Endodermal cell (in vitro differentiated cells): ENCODE measurements around the gene SH3BP2. TPM values are rescaled to one million over a fixed set of nuclear protein-coding genes. Genes with fewer than 3 reads are reported as not detected.
A peak's percentile ranks its signal among the peaks of the same experiment; 100 is the strongest.

Experiments
- DNase-seq: peaks from one replicate; pipeline ENCODE4 v3.0.0-alpha.2; 2017
- H3K27ac ChIP-seq: 2 replicates; pipeline ENCODE4 v1.5.1; 2013; ENCODE audit warnings: mild to moderate bottlenecking, low read depth, low read length, moderate library complexity
- H3K27me3 ChIP-seq: 2 replicates; pipeline ENCODE4 v1.6.1; 2013; ENCODE audit warnings: mild to moderate bottlenecking, low read length, moderate library complexity; ENCODE audit not compliant: insufficient read depth, control insufficient read depth, poor library complexity, severe bottlenecking
- H3K36me3 ChIP-seq: 2 replicates; pipeline ENCODE4 v1.7.0; 2013; ENCODE audit warnings: mild to moderate bottlenecking, low read length, moderate library complexity; ENCODE audit not compliant: control insufficient read depth, insufficient read depth
- H3K4me1 ChIP-seq: one replicate; pipeline ENCODE4 v1.7.0; 2013; ENCODE audit warnings: low read length; ENCODE audit not compliant: control insufficient read depth, insufficient read depth
- H3K4me3 ChIP-seq: 2 replicates; pipeline ENCODE4 v1.5.1; 2013; ENCODE audit warnings: mild to moderate bottlenecking, low read length, moderate library complexity
- H3K9ac ChIP-seq: 2 replicates; pipeline ENCODE4 v1.6.1; 2013; ENCODE audit warnings: mild to moderate bottlenecking, low read length, moderate library complexity; ENCODE audit not compliant: poor library complexity, severe bottlenecking; ENCODE audit errors: extremely low read depth
- H3K9me3 ChIP-seq: 2 replicates; pipeline ENCODE4 v1.6.1; 2013; ENCODE audit warnings: mild to moderate bottlenecking, low read length, moderate library complexity; ENCODE audit not compliant: control insufficient read depth
- H3K27ac Mint-ChIP-seq: 2 replicates; pipeline ENCODE4 v1.8.0; 2020; ENCODE audit warnings: mixed read lengths
- H3K27me3 Mint-ChIP-seq: 2 replicates; pipeline ENCODE4 v1.8.0; 2021; ENCODE audit warnings: mild to moderate bottlenecking, mixed read lengths; ENCODE audit not compliant: insufficient read depth
- H3K36me3 Mint-ChIP-seq: 2 replicates; pipeline ENCODE4 v1.8.0; 2020; ENCODE audit warnings: low read depth, mixed read lengths
- H3K4me1 Mint-ChIP-seq: 2 replicates; pipeline ENCODE4 v1.8.0; 2020; ENCODE audit warnings: mixed read lengths
- H3K4me3 Mint-ChIP-seq: 2 replicates; pipeline ENCODE4 v1.8.0; 2020; ENCODE audit warnings: mild to moderate bottlenecking, moderate library complexity, mixed read lengths
- H3K9me3 Mint-ChIP-seq: 2 replicates; pipeline ENCODE4 v1.8.0; 2020; ENCODE audit warnings: mild to moderate bottlenecking, mixed read lengths
- CTCF ChIP-seq: fragments of 200-600 bp; sonication (generic); conservative IDR thresholded peaks from 2 replicates; pipeline ENCODE4 v1.5.0; 2021; ENCODE audit warnings: antibody characterized with exemption, mild to moderate bottlenecking
- WGBS, 2 experiments: methylation state at CpG; one replicate each; pipeline versions ENCODE4 v1.1.5 to v1.1.7; 2013; ENCODE audit warnings: missing lambda C conversion rate in 2 of 2, mixed read lengths in 1 of 2; ENCODE audit not compliant: insufficient coverage in 1 of 2, insufficient read length in 1 of 2; 5-methylcytosine and 5-hydroxymethylcytosine counted together
- total RNA-seq, 2 donors: library from RNA; stranded (reverse); fragmentation: NEBNext Ultra II Directional in 1 of 2; extraction: Animal tissue kit (Norgen Biotek cat#: 25700) in 1 of 2; gene quantifications; 2 replicates in 1 of 2; 3 replicates in 1 of 2; pipeline ENCODE4 v1.2.1, GENCODE V29; 2021

SH3BP2 gene
- total RNA-seq, 2 donors from 2014 or later, result 40.5 to 43.8 TPM

GRCh38 chr4:2799971-2800690, 7.2 kb downstream of the SH3BP2 start:
- Histone ChIP-seq H3K9ac (no peak overlapping the region), H3K36me3 (no peaks in the 10 kb centered on the region), H3K27ac (no peak overlapping the region), H3K4me3 (no peak overlapping the region), H3K9me3 (no peaks in the 10 kb centered on the region), H3K27me3 (no peaks in the 10 kb centered on the region), H3K4me1 (no peaks in the 10 kb centered on the region)
- Mint-ChIP-seq H3K27me3 (peaks cover 3% of the 10 kb centered on the region), H3K36me3 (no peaks in the 10 kb centered on the region), H3K4me1 (peaks cover 7% of the 10 kb centered on the region), H3K4me3 (no peak overlapping the region), H3K27ac (no peak overlapping the region), H3K9me3 (no peaks in the 10 kb centered on the region)
- no peak for DNase-seq
- 84 to 86% methylated on average over 5 to 23 of the region's 23 CpGs for WGBS, 2 experiments
- no peak for TF ChIP-seq CTCF

- H3K4me3 ChIP-seq, result no peak overlapping the region
- peak overlapping the region; percentile 68 for H3K27ac ChIP-seq
Observed at GRCh38 chr4:2800691-2801596, 8.1 kb downstream of the SH3BP2 start.

More at GRCh38 chr4:2800691-2801596, 8.1 kb downstream of the SH3BP2 start:
- Mint-ChIP-seq H3K4me3 (no peak overlapping the region), H3K9me3 (no peaks in the 10 kb centered on the region), H3K36me3 (no peaks in the 10 kb centered on the region), H3K27ac (peak overlapping the region; percentile 48), H3K4me1 (peaks cover 7% of the 10 kb centered on the region), H3K27me3 (no peaks in the 10 kb centered on the region)
- Histone ChIP-seq H3K9me3 (no peaks in the 10 kb centered on the region), H3K9ac (no peak overlapping the region), H3K4me1 (no peaks in the 10 kb centered on the region), H3K27me3 (no peaks in the 10 kb centered on the region), H3K36me3 (no peaks in the 10 kb centered on the region)
- TF ChIP-seq CTCF, result no peak
- 52 to 55% methylated on average over 14 to 29 of the region's 29 CpGs for WGBS, 2 experiments
- DNase-seq, result peak; percentile 87
